Fibroblast of lung (primary cell): ENCODE data around the gene SLC47A1. TPM values are rescaled to one million over a fixed set of nuclear protein-coding genes. Genes with fewer than 3 reads are reported as not detected.

Experiments used
- DNase-seq, 2 donors: peaks; one replicate each; pipeline versions ENCODE4 v3.0.0 to v3.0.0-alpha.2; 2010; ENCODE audit warnings: low read depth in 2 of 2
- H2AFZ ChIP-seq: 2 replicates; pipeline ENCODE4 v1.5.1; 2012; ENCODE audit warnings: low read length, control low read depth, inconsistent platforms
- H3K27ac ChIP-seq: 2 replicates; pipeline ENCODE4 v1.5.1; 2011; ENCODE audit warnings: low read length, control low read depth; ENCODE audit not compliant: insufficient read depth
- H3K27me3 ChIP-seq: 2 replicates; pipeline ENCODE4 v1.5.1; 2011; ENCODE audit warnings: mild to moderate bottlenecking, low read length; ENCODE audit not compliant: control insufficient read depth, insufficient read depth
- H3K36me3 ChIP-seq: 2 replicates; pipeline ENCODE4 v1.5.1; 2011; ENCODE audit warnings: low read length; ENCODE audit not compliant: control insufficient read depth, insufficient read depth
- H3K4me1 ChIP-seq: 2 replicates; pipeline ENCODE4 v1.5.1; 2011; ENCODE audit warnings: low read length; ENCODE audit not compliant: control insufficient read depth, insufficient read depth; ENCODE audit errors: extremely low read depth
- H3K4me2 ChIP-seq: 2 replicates; pipeline ENCODE4 v1.5.1; 2011; ENCODE audit warnings: low read length, control low read depth; ENCODE audit not compliant: insufficient read depth; ENCODE audit errors: extremely low read depth
- H3K4me3 ChIP-seq, 4 experiments: fragments of 200-600 bp in 1 of 4; sonication (generic) in 1 of 4; replicated peaks in 1 of 4; 2 replicates each; pipeline ENCODE4 v1.5.1; 2011 to 2016; ENCODE audit warnings: low read length in 4 of 4, low read depth in 3 of 4, mild to moderate bottlenecking in 3 of 4, control low read depth in 2 of 4, inconsistent platforms in 1 of 4, mixed read lengths in 1 of 4; ENCODE audit not compliant: insufficient read depth in 1 of 4; ENCODE audit errors: control extremely low read depth in 1 of 4
- H3K79me2 ChIP-seq: 2 replicates; pipeline ENCODE4 v1.5.1; 2012; ENCODE audit warnings: mild to moderate bottlenecking, low read length, inconsistent platforms; ENCODE audit not compliant: control insufficient read depth, insufficient read depth
- H3K9ac ChIP-seq: 2 replicates; pipeline ENCODE4 v1.5.1; 2011; ENCODE audit warnings: mild to moderate bottlenecking, low read length, control low read depth; ENCODE audit not compliant: insufficient read depth
- H3K9me3 ChIP-seq: 2 replicates; pipeline ENCODE4 v1.5.1; 2012; ENCODE audit warnings: low read depth, low read length; ENCODE audit not compliant: control insufficient read depth, insufficient read depth
- H4K20me1 ChIP-seq: 2 replicates; pipeline ENCODE4 v1.5.1; 2011; ENCODE audit warnings: low read length; ENCODE audit not compliant: control insufficient read depth, insufficient read depth; ENCODE audit errors: extremely low read depth
- CTCF ChIP-seq, 2 donors: IDR thresholded peaks in 1 of 2; conservative IDR thresholded peaks in 1 of 2; 1 replicate in 1 of 2; 2 replicates in 1 of 2; pipeline ENCODE4 v1.5.1; 2011 to 2012; ENCODE audit warnings: low read length in 2 of 2, control low read depth in 1 of 2, inconsistent platforms in 1 of 2, low read depth in 1 of 2, mild to moderate bottlenecking in 1 of 2
- EZH2 ChIP-seq: IDR thresholded peaks from 2 replicates; pipeline ENCODE4 v1.5.1; 2012; ENCODE audit warnings: low read length, control low read depth, mild to moderate bottlenecking; ENCODE audit errors: missing control alignments
- polyA plus RNA-seq, 2 donors: library from polyadenylated mRNA; depleted of rRNA in 1 of 2; stranded (reverse) in 1 of 2; unstranded in 1 of 2; fragments of >200 nt; gene quantifications; 2 replicates each; pipeline ENCODE4 v1.2.1, GENCODE V29; 2011 to 2012; ENCODE audit warnings: missing spikeins in 1 of 2
- total RNA-seq: library from RNA; depleted of rRNA; stranded (reverse); fragments of >200 nt; gene quantifications from 2 replicates; pipeline ENCODE4 v1.2.1, GENCODE V29; 2014

Gene SLC47A1
- total and polyA plus RNA-seq, 2 donors (not counting 1 experiment from before 2014, with no cell fraction given) = 0.12 to 0.66 TPM

- Histone ChIP-seq H3K79me2 (no peaks in the 10 kb centered on the region), H3K27me3 (no peaks in the 10 kb centered on the region), H3K27ac (no peak overlapping the region), H3K9ac (no peak overlapping the region), H3K9me3 (no peaks in the 10 kb centered on the region), H3K4me2 (no peak overlapping the region), H3K4me1 (no peaks in the 10 kb centered on the region), H2AFZ (no peak overlapping the region), H3K4me3 (no peak overlapping the region), H3K36me3 (no peaks in the 10 kb centered on the region), H4K20me1 (no peaks in the 10 kb centered on the region)
- DNase-seq = no peak
- no peak for TF ChIP-seq EZH2
- TF ChIP-seq CTCF (conservative IDR thresholded peaks at IDR 0.05 in 1 of 2, IDR thresholded peaks at IDR 0.05 in 1 of 2; ENCODE audit: low read depth in 1 of 2, low read length in 2 of 2) = no peak
Observed at GRCh38 chr17:19590912-19591551, 57.4 kb downstream of the SLC47A1 start.

GRCh38 chr17:19592316-19592715 is 58.7 kb downstream of the SLC47A1 start:
- no peaks in the 10 kb centered on the region for H3K9me3 ChIP-seq
- H3K27ac ChIP-seq = no peak overlapping the region
- H3K4me2 ChIP-seq = no peak overlapping the region
- no peak overlapping the region for H2AFZ ChIP-seq
- no peak overlapping the region for H3K9ac ChIP-seq
- TF ChIP-seq EZH2 = no peak
- TF ChIP-seq CTCF (conservative IDR thresholded peaks at IDR 0.05 in 1 of 2, IDR thresholded peaks at IDR 0.05 in 1 of 2; ENCODE audit: low read depth in 1 of 2, low read length in 2 of 2) = no peak
- no peaks in the 10 kb centered on the region for H4K20me1 ChIP-seq
- no peaks in the 10 kb centered on the region for H3K27me3 ChIP-seq
- H3K36me3 ChIP-seq = no peaks in the 10 kb centered on the region
- no peaks in the 10 kb centered on the region for H3K79me2 ChIP-seq
- no peak overlapping the region for H3K4me3 ChIP-seq
- no peaks in the 10 kb centered on the region for H3K4me1 ChIP-seq
- no peak for DNase-seq

GRCh38 chr17:19596869-19597268 is 63.2 kb downstream of the SLC47A1 start:
- H3K79me2 ChIP-seq = no peaks in the 10 kb centered on the region
- H3K27ac ChIP-seq = no peak overlapping the region
- DNase-seq = no peak
- TF ChIP-seq EZH2 (no peak), CTCF (conservative IDR thresholded peaks at IDR 0.05 in 1 of 2, IDR thresholded peaks at IDR 0.05 in 1 of 2; ENCODE audit: low read depth in 1 of 2, low read length in 2 of 2) (no peak)
- no peaks in the 10 kb centered on the region for H4K20me1 ChIP-seq
- no peaks in the 10 kb centered on the region for H3K9me3 ChIP-seq
- H3K27me3 ChIP-seq = no peaks in the 10 kb centered on the region
- H3K36me3 ChIP-seq = no peaks in the 10 kb centered on the region
- H3K9ac ChIP-seq = no peak overlapping the region
- no peak overlapping the region for H3K4me2 ChIP-seq
- H3K4me1 ChIP-seq = no peaks in the 10 kb centered on the region
- H2AFZ ChIP-seq = no peak overlapping the region
- H3K4me3 ChIP-seq = no peak overlapping the region
